Effector CD8-positive, alpha-beta T cell (primary cell): ENCODE results near the gene USP24.
"Not testable (repeated sequence)": the region's sequence is repeated elsewhere in the genome, so short reads cannot be mapped to it uniquely, and the experiment has no call there.

ENCODE experiments used
- DNase-seq: peaks from one replicate; lab custom pipeline; 2025; lab: John Stamatoyannopoulos, UW

USP24 gene

DNA sequence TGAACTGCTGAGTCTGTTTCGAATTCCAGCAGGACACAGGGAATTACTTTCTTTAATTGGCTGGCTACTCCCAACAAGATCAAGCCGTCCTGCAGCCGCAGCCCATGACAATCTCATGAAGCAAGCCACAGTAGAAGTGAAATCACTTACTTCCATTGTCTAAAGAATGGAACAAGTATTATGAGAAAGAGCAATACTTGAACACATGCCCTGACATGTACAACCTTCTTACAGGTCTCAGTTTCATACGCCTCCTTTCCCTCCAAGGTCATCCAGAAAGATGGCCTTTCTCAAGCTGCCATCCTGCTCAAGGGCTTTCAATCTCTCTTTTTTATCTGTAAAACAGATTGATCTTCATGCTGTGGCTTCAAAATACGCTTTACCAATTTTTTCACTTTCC lies 90.7 kb downstream of the USP24 start:
- no peak for DNase-seq

DNA sequence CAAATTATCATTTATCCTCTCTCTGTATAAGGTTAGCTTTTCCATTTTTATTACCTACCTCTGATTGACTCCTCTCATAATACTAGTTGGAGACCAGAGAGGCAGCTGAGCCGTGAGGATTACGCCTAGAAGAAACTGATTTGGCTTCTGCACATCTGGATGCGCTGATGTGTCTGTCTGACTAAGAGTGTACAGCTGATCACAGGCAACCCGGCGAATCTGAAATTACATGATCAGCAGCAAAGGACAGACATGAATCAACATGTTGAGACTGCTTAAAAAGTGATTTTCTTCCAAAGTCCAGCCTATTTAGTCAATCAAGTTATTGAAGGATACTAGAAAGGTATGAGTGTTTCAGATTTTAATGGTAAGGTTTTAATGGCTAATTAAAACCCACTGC lies 94.6 kb downstream of the USP24 start:
- DNase-seq = no peak

DNA sequence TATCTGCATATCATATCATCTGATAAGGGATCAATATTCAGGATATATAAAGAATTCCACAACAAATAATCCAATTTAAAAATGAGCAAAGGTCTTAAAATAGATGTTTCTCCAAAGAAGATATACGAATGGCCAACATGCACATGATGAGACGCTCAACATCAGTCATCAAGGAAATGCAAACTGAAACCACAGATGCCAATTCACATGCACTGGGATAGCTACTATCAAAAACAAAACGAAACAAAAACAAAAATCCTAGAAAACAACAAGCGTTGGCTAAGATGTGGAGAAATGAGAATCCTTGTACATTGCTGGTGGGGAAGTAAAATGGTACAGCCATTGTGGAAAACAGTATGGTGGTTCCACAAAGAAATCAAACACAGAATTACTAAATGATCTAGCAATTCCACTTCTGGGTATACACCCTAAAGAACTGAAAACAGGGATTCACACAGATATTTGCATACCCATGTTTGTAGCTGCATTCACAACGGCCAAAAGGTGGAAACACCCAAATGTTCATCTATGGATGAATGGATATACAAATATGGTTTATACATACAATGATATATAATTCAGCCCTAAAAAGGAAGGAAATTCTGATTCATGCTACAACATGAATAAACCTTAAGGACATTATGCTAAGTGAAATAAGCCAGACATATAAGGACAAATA lies 96.4 kb downstream of the USP24 start:
- DNase-seq = no peak

DNA sequence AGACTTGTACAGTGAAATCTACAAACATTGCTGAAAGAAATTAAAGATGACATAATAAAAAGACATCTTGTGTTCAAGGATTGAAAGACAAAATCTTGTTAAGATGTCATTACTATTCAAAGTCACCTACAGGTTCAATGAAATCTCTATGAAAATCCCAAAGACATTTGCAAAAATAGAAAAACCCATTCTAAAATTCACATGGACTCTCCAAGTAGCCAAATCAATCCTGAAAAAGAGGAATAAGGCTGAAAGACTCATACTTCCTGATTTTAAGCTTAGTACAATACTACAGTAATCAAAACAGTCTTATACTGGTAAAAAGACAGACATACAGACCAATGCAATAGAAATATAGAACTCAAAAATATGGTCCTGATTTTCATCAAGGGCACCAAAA lies 97.2 kb downstream of the USP24 start:
- DNase-seq = no peak

DNA sequence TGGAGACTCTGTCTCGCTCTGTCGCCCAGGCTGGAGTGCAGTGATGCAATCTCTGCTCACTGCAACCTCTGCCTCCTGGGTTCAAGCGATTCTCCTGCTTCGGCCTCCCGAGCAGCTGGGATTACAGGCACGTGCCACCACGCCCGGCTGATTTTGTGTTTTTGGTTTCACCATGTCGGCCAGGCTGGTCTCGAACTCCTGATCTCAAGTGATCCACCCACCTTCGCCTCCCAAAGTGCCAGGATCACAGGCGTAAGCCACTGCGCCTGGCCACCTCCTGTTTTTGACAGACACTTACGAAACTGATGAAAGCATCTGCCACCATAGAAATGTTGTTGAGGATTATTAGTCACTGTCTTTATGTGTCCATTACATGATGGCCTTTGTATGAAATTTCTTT lies 106.2 kb downstream of the USP24 start:
- DNase-seq = not testable (repeated sequence)

DNA sequence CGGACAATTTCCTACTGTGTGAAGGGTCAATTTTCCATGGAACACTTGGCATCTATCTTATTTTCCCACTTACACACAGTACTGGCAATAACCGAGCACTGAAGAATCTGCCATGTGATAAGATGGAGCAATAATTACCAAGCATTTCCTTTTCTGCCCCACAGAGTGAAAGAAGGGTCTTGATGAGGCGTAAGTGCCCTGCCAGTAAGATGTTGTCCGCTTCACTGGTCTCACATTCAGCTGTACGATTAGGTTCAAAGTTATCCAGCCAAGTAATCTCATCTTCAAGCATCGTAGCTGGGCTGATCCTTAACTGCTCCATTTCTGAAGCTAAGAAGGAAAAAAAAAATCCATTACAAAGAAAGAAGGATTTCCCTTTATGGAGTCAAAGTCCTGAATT lies 108.1 kb downstream of the USP24 start:
- DNase-seq = no peak

DNA sequence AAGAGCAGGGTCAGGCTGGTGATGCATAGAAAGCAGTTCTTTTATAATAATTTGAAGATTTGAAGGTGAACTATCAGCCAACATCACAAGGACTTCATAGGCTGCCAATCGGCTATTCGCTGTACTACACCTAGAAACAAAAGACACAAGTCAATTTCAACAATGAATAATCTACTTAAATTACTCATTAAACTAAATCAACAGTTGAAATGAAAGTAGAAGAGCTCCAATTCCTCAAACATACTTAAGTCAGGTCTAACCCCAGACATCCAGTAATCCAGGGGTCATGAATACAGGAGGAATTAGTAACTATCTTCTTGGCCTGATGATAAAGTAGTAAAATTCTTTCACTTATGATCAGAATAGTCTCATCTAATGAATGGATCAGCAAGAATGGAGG lies 111.3 kb downstream of the USP24 start:
- no peak for DNase-seq

DNA sequence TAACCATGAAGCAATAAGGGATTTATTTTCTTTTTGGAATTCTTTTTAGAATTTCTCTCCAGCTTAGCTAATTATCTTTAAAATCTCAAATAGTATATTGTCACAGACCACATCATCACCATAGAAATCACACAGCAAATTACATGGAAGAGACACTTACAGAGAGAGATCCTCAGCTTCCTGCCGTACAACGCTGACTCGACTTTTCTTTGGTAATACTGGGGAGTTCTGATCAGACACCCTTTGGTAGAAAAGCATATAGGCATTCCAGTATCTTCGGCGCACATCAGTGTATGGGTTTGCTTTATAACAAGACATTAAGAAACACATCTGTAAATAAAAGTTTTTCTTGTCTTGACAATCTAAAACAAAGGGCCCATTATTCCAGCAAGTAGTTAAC lies 120.1 kb downstream of the USP24 start:
- DNase-seq = no peak

DNA sequence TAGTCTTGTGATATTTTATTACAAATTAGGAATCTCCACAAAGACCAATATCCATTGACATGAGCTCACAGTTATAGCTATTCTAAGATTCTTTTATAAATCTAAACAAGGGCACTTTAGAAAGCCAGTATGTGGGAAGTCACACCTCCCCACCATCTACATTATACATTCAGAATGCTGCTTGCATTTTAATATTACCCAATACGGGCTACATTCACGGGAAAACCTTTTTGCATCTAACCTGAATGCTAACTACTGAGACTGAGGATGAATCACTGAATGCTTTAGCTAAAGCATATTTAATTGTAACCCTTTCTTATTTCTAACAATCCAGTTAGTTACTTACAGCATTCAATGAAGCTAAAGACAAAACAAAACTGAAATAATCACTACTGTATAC lies 122.7 kb downstream of the USP24 start:
- DNase-seq = no peak

DNA sequence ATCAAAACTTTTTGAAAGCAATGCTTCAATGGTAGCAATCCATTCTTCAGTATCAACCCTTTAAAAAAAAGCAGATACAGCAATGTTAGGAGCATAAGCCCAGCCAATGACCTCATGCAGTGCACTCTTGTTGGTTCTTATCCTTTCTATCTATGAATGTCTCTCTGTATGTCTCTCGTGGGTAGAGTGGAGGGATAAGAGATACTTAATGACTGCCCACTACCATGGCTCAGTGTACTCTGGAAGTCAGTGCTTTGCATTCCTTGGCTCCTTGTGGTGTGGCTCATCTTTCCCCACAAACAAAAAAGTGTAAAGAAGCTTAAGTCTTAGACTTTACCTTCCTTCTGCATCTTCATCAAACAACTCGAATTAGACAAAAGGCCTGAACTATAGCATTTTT lies 125.5 kb downstream of the USP24 start:
- DNase-seq = no peak

DNA sequence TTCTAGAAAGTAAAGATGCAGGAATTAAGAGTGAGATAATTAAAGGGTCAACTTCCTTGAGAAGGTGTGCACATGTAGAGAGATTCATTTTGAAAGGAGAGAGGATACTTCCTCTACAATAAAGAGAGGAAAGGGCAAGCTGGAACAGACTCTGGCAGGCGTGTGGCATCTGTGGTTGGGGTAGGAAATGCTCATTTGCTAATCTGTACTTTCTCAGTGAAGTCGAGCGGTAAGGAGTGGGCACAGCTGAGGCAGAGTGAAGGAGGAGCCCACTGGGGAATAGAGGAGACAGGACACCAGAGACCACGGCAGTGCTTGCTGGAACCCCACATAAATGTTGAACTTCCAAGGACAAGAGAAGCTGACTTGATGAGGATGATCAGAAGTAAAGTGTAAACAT lies 126.8 kb downstream of the USP24 start:
- DNase-seq = no peak

DNA sequence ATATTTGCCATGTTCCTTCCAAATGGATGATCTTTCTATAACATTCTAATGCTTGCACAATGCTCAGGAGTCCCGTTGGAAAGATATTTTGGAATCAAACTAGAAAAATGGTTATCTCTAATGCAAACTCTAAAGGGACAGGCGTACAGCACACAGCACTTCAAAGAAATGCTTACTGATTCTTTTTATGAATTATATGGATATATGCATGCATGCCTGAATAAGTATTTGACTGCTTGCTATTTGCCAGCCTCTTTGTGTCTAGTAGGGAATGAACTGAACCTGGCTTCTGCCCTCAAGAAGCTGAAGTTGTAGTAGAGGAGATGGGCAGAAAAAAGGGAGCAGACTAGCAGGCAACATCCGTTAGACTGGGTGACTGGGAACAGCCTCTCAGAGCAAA lies 127.7 kb downstream of the USP24 start:
- no peak for DNase-seq

DNA sequence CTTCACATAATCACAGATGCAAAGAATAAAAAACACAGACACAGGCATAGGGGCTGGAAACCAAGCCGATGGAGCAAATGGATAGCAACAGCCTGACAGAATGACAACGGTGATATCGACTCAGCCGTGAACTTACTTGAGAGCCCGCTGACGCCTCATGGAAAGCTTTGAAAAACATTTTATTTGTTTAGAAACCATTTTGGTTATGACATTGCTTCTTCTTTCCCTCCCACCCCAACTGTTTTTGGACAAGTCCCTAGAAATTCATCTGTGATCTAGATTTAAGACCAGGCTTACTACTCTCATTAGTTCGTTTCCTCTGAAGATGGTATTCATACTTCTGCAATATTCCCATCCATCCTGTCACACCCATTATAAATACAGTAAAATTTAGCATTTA lies 130.9 kb downstream of the USP24 start:
- DNase-seq = no peak

DNA sequence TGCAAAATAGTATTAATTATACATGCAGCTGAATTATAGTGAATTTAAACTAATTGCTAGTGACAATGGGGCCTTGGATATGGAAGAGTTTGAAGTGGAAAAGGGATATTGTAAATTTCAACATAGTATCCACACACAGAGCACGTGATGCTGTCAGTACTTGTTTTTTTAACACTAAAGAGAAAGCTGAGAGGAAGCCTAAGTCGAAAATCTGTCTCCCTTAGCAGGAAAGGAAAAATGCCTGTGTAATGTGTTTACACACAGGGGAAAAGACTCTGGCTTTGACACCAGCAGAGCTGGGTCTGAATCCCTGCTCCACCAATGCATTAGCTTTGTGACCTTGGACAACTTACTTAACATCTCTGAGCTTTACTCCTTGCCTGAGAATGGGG lies 133.3 kb downstream of the USP24 start:
- no peak for DNase-seq

DNA sequence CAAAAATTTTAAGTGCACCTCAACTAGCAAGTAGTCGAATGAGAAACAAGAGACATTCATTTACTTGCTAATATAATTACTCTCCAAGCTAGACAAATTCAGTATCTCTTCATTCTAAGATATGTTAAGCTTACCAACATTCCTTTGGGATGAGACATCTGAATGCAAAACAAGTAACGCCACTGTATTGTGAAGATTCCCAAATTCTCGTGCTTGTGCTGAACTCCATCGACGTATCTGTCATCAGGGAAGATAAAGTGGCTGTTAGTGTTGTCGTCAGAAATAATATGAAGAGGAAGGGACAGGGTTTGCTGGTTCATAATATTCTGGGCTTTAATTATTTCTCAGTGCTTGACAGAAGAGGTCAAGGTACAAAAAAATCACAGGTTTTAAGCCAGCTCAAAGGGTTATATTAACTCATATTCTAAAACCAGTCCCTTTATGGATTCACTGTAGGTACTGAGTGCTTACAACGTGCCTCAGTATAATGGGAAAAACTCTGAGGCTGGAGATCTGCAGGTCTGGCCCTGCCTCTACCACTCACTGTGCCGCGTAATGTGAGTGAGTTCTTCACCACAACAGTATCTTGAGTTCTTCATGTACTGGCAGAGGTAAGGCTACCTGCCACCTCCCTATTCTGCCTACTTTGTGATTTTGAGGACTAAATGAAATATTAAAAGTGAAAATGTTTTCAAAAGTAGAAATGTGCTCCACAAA lies 133.8 kb downstream of the USP24 start:
- DNase-seq = no peak

DNA sequence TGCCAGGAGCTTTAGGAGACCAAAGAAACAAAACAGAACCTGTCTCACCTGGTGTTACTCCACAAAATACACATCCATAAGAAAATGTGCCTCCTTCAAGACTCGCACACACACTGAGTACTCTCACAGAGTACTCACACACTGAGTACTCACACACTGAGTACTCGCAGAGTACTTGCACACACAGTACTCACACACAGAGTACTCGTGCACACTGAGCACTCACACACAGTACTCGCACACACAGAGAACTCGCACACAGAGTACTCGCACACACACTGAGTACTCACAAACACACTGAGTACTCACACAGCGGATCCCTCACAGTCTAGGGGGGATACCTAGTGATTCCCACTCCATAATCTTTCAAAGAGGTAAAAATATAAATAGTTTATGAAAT lies 135.5 kb downstream of the USP24 start:
- DNase-seq = no peak

DNA sequence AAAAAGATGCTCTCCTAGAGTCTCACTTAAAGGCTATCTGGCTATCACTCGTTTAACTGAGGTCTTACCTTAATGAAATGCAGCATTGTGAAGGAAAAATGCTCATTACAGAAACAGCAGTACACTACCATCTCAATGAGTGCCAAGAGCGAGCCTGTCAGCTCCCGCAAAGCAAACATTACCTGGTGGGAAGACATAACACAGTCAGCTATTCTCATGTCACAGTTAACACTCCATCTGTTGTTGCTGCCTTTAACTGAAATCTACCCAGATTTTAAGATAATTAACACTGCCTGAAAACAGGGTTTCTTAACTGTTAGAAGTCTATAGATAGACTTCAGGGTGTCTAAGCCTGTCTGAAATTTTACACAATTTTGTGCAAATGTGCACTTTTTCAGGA lies 136.7 kb downstream of the USP24 start:
- DNase-seq = no peak

DNA sequence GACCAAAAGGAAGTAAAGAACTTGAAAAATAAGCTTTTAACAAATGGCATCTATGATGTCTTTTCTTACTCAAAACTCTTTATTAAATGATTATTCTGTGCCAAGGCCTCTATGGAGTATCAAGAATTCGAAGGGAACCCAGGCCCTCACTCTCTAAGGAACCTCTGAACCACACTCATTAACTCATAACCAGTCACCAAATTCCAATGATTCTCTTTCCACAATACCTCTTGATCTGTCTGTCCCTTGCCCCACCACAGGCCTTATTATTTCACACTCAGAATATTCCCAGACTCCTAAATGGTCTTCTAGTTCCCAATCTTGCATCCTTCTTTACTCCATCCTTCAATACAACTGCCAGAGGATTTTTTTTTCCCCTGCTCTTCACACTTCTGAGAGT lies 138.8 kb downstream of the USP24 start:
- DNase-seq = no peak

DNA sequence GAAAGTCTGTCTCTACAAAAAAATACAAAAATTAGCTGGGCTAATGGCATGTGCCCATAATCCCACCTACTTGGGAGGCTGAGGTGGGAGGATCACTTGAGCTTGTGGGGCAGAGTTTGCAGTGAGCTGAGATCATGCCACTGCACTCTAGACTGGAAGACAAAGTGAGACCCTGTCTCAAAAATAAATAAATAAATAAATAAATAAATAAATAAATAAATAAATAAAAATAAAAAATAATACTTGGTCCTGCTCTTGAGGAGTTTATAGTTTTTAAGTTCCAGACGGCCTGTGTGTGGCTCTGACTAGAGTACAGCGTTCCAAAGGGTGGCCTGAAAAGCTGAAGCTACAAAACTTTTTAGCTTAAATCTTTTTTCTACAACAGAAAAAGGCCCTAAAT lies 140.7 kb downstream of the USP24 start:
- no peak for DNase-seq

DNA sequence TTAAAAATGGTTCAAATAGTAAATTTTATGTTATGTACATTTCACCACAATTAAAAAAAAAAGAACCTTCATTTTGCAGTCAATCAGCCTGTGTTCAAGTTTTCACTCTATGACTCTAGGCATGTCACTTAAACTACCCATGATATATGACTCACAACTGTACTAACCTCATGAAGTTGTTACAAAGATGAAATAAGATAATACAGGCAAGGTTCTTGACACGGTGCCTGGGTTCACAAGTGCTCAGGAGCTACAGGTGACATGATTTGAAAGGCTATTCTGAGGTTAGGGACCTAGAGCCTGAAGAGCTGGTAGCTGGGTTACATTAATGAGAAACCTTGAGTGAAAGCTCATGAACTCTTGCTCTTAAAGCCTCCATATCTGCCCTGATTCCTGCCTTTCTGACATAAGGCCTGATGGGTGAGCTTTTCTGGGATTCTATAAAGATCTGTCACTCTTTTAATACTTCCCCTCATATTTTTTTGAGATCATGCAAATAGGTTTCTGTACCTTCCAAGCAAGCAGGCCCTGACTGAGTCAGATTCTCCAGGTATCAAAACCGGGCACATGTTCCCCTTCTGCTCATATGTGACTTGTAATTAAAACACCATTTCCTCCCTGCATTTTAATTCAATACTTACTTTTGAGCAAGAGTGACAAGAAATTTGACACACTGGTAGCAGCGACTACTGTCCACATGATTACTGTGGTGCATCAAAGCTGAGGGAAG lies 141.8 kb downstream of the USP24 start:
- no peak for DNase-seq

DNA sequence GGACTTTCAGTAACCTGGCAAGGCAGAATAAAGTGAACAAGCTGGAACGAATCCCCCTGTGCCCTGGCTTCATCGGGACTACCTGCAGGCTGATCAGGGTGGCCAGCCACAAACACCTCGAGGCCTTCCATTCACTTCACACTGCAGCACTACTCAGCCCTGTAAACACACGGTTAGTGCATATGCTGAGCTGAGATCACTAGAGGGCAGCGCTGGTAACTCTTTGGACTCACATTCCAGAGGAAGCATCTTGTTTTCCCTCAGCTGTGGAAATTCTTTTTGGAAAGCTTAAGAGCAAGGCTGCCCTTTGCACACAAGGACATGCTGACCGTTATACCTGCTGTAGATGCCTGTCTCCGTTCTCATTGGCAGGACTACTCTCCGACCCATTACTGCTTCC lies 143.7 kb downstream of the USP24 start:
- DNase-seq = no peak

DNA sequence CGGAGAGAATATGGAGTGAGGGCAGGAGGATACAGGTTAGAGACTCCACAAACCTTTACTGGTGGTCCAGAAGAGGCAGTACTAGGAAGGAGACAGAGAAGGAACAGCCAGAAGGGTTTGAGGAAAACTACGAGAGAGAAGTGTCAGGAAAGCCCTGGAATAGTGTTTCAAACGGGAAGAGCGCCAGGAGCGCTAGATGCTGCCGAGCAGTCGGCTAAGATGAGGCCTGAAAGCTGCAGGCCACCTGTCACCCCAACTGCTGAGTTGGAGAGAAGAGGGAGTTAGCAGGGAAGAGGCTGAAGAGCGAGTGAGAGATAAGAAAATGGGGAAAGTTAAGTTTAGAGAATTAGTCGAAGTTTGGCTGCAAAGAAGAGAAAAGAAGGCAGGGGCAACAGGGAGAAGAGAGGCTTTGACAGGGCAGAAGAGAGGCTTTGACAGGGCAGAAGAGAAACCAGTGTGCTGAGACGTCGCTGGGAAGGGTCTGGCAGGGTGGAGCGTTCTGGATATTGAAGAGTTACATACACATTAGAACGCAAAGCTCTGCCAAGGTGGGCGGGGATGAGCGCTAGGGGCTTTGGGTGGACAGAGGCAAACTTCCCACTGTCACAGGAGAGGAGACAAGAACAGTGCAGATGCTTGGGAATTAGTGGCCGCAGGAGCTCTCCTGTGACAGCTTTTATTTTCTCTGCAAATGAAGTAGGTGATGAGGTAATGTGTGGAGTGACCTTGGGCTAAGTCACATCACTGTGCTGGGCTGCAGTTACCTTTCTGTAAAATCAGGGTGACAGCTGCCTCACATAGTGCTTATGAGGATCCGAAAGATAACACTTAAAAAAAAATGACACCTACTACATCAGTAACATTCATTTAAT lies 144.6 kb downstream of the USP24 start:
- no peak for DNase-seq
